ENCODE measurements around the gene RCBTB1.
A peak's percentile ranks its signal among the peaks of the same experiment; 100 is the strongest.

RCBTB1 gene

GRCh38 chr13:49585220-49586157 is at the start of gene RCBTB1:
TSS of gene RCBTB1 (minus strand) at chr13:49585558. CDS start at chr13:49567279, 18,279 bp downstream.
- peak; percentile 94 for DNase-seq (ENCODE audit: extremely low spot score)
- POLR2A ChIA-PET, result interaction anchor here (0.6 to 1.3 kb wide), 2 partner anchors 16 to 141 kb away, joined by 3 read pairs; partner anchors contain the start of genes CAB39L and SETDB2
- CTCF ChIA-PET, result no interaction called here
- TF ChIP-seq L3MBTL2 (conservative IDR thresholded peaks at IDR 0.05) (peak; percentile 59), FOXA1 (IDR thresholded peaks at IDR 0.05) (no peak)

DNA sequence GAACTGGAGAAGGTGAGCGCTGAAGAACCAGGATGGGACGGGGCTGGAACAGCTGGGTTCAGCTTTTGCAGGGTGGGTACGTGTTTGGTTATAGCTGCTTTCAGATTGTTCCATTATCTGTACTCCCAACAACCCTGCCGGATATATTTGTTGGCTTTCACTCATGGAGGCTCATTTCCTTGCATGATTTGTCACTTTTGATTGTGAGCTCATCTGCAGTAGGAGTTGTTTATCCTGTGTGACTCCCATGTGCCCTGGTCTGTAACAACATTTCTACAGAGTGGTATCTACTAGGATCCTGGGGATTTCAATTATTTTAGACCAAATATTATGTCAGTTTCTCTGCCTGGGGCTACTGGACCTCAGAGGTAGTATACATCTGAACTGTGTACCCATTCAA is 48.4 kb upstream of the RCBTB1 start:
- ChIA-PET CTCF (no interaction called here), POLR2A (no interaction called here)
- no peak for TF ChIP-seq FOXM1 (IDR thresholded peaks at IDR 0.05; ENCODE audit: borderline replicate concordance)
- no peak for TF ChIP-seq LEF1 (IDR thresholded peaks at IDR 0.05; ENCODE audit: borderline replicate concordance)
- TF ChIP-seq L3MBTL2 (conservative IDR thresholded peaks at IDR 0.05), result no peak
- TF ChIP-seq ELF4 (IDR thresholded peaks at IDR 0.05), result no peak
- no peak for TF ChIP-seq HDGF (IDR thresholded peaks at IDR 0.05; ENCODE audit: borderline replicate concordance)
- no peak for TF ChIP-seq ZNF384 (IDR thresholded peaks at IDR 0.05)
- no peak for TF ChIP-seq TARDBP (IDR thresholded peaks at IDR 0.05)
- no peak for TF ChIP-seq ARNT (IDR thresholded peaks at IDR 0.05)
- TF ChIP-seq, protein P1, sequence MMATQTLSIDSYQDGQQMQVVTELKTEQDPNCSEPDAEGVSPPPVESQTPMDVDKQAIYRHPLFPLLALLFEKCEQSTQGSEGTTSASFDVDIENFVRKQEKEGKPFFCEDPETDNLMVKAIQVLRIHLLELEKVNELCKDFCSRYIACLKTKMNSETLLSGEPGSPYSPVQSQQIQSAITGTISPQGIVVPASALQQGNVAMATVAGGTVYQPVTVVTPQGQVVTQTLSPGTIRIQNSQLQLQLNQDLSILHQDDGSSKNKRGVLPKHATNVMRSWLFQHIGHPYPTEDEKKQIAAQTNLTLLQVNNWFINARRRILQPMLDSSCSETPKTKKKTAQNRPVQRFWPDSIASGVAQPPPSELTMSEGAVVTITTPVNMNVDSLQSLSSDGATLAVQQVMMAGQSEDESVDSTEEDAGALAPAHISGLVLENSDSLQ (IDR thresholded peaks at IDR 0.05), result no peak
- TF ChIP-seq SUZ12 (IDR thresholded peaks at IDR 0.05), result no peak
- TF ChIP-seq FOXA1 (IDR thresholded peaks at IDR 0.05), result no peak
- TF ChIP-seq SP1 (IDR thresholded peaks at IDR 0.05), result no peak
- no peak for TF ChIP-seq BHLHE40 (IDR thresholded peaks at IDR 0.05; ENCODE audit: borderline replicate concordance)
- TF ChIP-seq FOXK2 (IDR thresholded peaks at IDR 0.05), result no peak
- TF ChIP-seq NFRKB (IDR thresholded peaks at IDR 0.05), result no peak
- TF ChIP-seq CTBP1 (IDR thresholded peaks at IDR 0.05; ENCODE audit: borderline replicate concordance), result no peak
- no peak for DNase-seq (ENCODE audit: extremely low spot score)

- ChIA-PET CTCF (no interaction called here), POLR2A (no interaction called here)
- no peak for DNase-seq (ENCODE audit: extremely low spot score)
- no peak for TF ChIP-seq ELF4 (IDR thresholded peaks at IDR 0.05)
- TF ChIP-seq, protein P1 (IDR thresholded peaks at IDR 0.05), result peak; percentile 81
These were observed 46.8 kb upstream of the RCBTB1 start for GRCh38 chr13:49632156-49632555.

GRCh38 chr13:49630580-49630979 is 45.2 kb upstream of the RCBTB1 start:
- ChIA-PET CTCF (no interaction called here), POLR2A (no interaction called here)
- TF ChIP-seq ARNT (IDR thresholded peaks at IDR 0.05), result no peak
- TF ChIP-seq HDGF (IDR thresholded peaks at IDR 0.05; ENCODE audit: borderline replicate concordance), result no peak
- TF ChIP-seq, protein P1 (IDR thresholded peaks at IDR 0.05), result no peak
- no peak for TF ChIP-seq FOXK2 (IDR thresholded peaks at IDR 0.05)
- no peak for TF ChIP-seq LEF1 (IDR thresholded peaks at IDR 0.05; ENCODE audit: borderline replicate concordance)
- TF ChIP-seq CTBP1 (IDR thresholded peaks at IDR 0.05; ENCODE audit: borderline replicate concordance), result no peak

DNA sequence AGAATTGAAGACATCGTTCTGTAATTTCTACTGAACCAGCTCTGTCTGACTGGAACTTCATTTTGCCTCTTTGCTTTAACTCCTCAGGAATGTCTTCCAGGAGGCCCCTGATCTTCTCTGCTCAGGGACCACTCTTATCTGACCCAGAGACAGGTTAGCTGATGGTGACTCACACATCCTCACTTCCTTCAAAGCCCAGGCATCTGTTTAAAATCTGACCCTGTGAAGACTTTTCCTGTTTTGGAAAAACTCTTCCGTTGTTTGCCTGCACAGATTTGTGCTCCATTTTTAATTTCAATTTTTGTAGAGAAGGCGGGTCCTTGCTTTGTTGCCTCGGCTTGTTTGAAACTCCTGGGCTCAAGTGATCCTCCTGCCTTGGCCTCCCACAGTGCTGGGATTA is 44.6 kb upstream of the RCBTB1 start:
- CTCF ChIA-PET, result no interaction called here
- no peak for TF ChIP-seq FOXM1 (IDR thresholded peaks at IDR 0.05; ENCODE audit: borderline replicate concordance)
- POLR2A ChIA-PET, result no interaction called here
- no peak for DNase-seq (ENCODE audit: extremely low spot score)

More at GRCh38 chr13:49630580-49630979, 45.2 kb upstream of the RCBTB1 start:
- DNase-seq (ENCODE audit: extremely low spot score), result no peak

GRCh38 chr13:49629196-49629938 is 44.0 kb upstream of the RCBTB1 start:
- POLR2A ChIA-PET, result no interaction called here
- DNase-seq (ENCODE audit: extremely low spot score), result no peak
- no peak for TF ChIP-seq L3MBTL2 (conservative IDR thresholded peaks at IDR 0.05)
- no peak for TF ChIP-seq SUZ12 (IDR thresholded peaks at IDR 0.05)
- TF ChIP-seq ELF4 (IDR thresholded peaks at IDR 0.05), result no peak
- TF ChIP-seq ZNF384 (IDR thresholded peaks at IDR 0.05), result no peak
- TF ChIP-seq CTBP1 (IDR thresholded peaks at IDR 0.05; ENCODE audit: borderline replicate concordance), result no peak
- no peak for TF ChIP-seq HDGF (IDR thresholded peaks at IDR 0.05; ENCODE audit: borderline replicate concordance)
- TF ChIP-seq, protein P1 (IDR thresholded peaks at IDR 0.05), result no peak
- TF ChIP-seq FOXM1 (IDR thresholded peaks at IDR 0.05; ENCODE audit: borderline replicate concordance), result no peak
- TF ChIP-seq ARNT (IDR thresholded peaks at IDR 0.05), result no peak
- CTCF ChIA-PET, result no interaction called here
